IMR-90 (cell line): ENCODE results near the gene HMOX2.

ENCODE experiments used
- BHLHE40 ChIP-seq: fragments of 150-350 bp; IDR thresholded peaks from 2 replicates; pipeline ENCODE4 v1.6.1; 2016; ENCODE audit warnings: mild to moderate bottlenecking, low read depth, low read length
- CEBPB ChIP-seq: IDR thresholded peaks from 2 replicates; pipeline ENCODE4 v1.6.1; 2012; ENCODE audit warnings: low read depth, low read length, improper control_type of control experiment
- CHD1 ChIP-seq: IDR thresholded peaks from 2 replicates; pipeline ENCODE4 v1.6.1; 2012; ENCODE audit warnings: low read depth, low read length, improper control_type of control experiment
- FOS ChIP-seq: fragments of 150-350 bp; IDR thresholded peaks from 2 replicates; pipeline ENCODE4 v1.6.1; 2016; ENCODE audit warnings: low read depth, low read length
- MXI1 ChIP-seq: IDR thresholded peaks from 2 replicates; pipeline ENCODE4 v1.6.1; 2012; ENCODE audit warnings: low read depth, mild to moderate bottlenecking, low read length, moderate library complexity, borderline replicate concordance
- NFE2L2 ChIP-seq: fragments of 150-350 bp; IDR thresholded peaks from 2 replicates; pipeline ENCODE4 v1.6.1; 2016; ENCODE audit warnings: low read depth, mild to moderate bottlenecking, low read length
- POLR2A ChIP-seq: IDR thresholded peaks from 2 replicates; pipeline ENCODE4 v1.6.1; 2012; ENCODE audit warnings: mild to moderate bottlenecking, low read depth, low read length
- RCOR1 ChIP-seq: IDR thresholded peaks from 2 replicates; pipeline ENCODE4 v1.6.1; 2012; ENCODE audit warnings: mild to moderate bottlenecking, low read length, improper control_type of control experiment; ENCODE audit not compliant: insufficient replicate concordance
- USF2 ChIP-seq: fragments of 150-350 bp; IDR thresholded peaks from 2 replicates; pipeline ENCODE4 v1.6.1; 2017; ENCODE audit warnings: mild to moderate bottlenecking, antibody characterized with exemption, low read length, low read depth
- TF ChIP-seq, protein P1 (sequence below): conservative IDR thresholded peaks from 2 replicates; pipeline ENCODE4 v1.5.1; 2012; ENCODE audit warnings: mild to moderate bottlenecking, low read depth, low read length, improper control_type of control experiment
- TF ChIP-seq, protein P2 (sequence below): fragments of 150-350 bp; IDR thresholded peaks from 2 replicates; pipeline ENCODE4 v1.6.1; 2016; ENCODE audit warnings: low read depth, mild to moderate bottlenecking, low read length, moderate library complexity, borderline replicate concordance

- TF ChIP-seq, protein P1, sequence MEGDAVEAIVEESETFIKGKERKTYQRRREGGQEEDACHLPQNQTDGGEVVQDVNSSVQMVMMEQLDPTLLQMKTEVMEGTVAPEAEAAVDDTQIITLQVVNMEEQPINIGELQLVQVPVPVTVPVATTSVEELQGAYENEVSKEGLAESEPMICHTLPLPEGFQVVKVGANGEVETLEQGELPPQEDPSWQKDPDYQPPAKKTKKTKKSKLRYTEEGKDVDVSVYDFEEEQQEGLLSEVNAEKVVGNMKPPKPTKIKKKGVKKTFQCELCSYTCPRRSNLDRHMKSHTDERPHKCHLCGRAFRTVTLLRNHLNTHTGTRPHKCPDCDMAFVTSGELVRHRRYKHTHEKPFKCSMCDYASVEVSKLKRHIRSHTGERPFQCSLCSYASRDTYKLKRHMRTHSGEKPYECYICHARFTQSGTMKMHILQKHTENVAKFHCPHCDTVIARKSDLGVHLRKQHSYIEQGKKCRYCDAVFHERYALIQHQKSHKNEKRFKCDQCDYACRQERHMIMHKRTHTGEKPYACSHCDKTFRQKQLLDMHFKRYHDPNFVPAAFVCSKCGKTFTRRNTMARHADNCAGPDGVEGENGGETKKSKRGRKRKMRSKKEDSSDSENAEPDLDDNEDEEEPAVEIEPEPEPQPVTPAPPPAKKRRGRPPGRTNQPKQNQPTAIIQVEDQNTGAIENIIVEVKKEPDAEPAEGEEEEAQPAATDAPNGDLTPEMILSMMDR, result no peak
- TF ChIP-seq CEBPB, result no peak
- no peak for TF ChIP-seq POLR2A
- TF ChIP-seq MXI1, result no peak
- TF ChIP-seq, protein P2, sequence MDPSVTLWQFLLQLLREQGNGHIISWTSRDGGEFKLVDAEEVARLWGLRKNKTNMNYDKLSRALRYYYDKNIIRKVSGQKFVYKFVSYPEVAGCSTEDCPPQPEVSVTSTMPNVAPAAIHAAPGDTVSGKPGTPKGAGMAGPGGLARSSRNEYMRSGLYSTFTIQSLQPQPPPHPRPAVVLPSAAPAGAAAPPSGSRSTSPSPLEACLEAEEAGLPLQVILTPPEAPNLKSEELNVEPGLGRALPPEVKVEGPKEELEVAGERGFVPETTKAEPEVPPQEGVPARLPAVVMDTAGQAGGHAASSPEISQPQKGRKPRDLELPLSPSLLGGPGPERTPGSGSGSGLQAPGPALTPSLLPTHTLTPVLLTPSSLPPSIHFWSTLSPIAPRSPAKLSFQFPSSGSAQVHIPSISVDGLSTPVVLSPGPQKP, result no peak
- no peak for TF ChIP-seq USF2
- no peak for TF ChIP-seq CHD1
- TF ChIP-seq FOS, result no peak
- peak; percentile 81 for TF ChIP-seq NFE2L2
- no peak for TF ChIP-seq RCOR1
- no peak for TF ChIP-seq BHLHE40
Measured at GRCh38 chr16:4435337-4436067, 40.7 kb upstream of the HMOX2 start.
